SHP77 (cell line): ENCODE measurements around the gene PNPO.

Experiments
- DNase-seq, 2 experiments: peaks; one replicate each; lab custom pipeline; 2025; lab: John Stamatoyannopoulos, UW

Gene PNPO

DNA sequence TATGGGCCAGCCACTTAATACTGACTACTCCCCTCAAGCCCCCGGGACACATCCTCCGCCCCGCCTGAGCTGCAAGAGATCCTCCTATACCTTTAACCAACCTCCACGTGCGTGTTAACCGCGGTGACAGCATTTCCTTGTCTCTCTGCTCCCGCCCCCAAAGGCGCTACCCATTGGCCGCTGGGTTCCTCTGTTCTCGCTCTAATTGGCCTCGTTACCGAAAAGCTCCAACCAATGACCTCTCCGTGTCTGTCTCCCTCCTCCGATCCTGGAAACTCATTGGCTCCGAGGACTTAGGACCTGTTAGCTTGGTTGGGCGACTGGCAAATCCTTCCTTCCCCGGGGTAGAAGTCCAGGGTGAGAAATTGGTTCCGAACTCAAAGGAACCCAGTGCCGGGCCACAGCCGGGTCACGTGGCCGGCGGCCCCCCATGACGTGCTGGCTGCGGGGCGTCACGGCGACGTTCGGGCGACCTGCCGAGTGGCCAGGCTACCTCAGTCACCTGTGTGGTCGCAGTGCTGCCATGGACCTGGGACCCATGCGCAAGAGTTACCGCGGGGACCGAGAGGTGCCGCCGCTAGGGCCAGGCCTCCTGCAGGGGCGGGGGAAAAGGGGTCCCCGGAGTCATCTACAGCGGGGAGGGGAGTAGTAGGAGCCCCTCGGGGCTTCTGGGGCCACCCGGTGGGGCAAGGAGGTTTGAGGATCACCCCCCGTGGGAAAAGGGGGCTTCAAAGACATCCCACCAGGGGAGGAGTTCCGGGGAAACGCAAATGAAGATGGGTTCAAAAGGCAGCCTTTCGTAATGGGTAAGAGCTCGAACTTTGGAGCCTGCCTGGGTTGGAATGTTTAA is at the start of gene PNPO:
Gene PNPO (plus strand): TSS at position 326 of the 850 bp plus-strand sequence. CDS start 105 bp downstream, at position 431.
- DNase-seq: peak; percentile 99 to 100

DNA sequence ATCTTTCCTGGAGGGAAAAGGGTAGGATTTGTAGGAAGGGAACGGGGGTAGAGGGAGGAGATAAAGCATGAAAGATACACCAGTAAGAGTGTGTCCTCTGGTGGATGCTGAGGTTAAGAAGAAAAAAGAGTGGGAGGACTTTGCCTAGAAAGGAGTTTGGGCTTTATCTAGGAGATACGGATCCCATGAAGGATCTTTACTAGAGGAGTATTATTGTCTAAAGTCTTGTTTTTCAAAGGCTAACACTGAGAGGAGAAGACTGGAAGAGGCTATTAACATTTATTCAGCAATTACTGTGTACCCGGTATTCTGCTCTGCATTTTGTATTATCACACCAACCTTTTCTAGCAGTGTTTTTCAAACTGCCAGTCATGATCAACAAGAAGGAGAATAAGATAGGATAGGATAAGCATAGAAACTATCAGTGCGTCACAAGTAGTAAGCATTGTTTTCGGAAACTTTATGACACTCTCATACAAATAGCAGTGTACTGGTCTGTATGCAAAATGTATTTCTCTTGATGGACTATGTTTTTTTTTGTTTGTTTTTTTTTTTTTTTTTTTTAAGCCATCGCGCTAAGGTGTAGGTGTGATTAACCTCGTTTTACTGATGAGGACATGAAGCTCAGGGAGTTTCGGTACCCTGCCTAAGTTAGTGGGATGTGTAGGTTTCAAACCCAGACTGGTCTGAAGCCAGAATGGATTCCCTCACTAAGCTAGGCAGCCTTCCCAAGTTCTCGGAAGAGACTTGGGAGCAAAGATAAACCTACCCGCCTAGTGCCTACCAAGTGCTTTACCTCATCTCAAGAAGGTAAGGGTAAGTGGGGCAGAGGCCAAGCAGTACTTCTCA is 46.6 kb upstream of the PNPO start:
- DNase-seq: no peak

GRCh38 chr17:47895347-47895855 is 46.0 kb upstream of the PNPO start:
- peak in 1 of 2 experiments; percentile 45 for DNase-seq

DNA sequence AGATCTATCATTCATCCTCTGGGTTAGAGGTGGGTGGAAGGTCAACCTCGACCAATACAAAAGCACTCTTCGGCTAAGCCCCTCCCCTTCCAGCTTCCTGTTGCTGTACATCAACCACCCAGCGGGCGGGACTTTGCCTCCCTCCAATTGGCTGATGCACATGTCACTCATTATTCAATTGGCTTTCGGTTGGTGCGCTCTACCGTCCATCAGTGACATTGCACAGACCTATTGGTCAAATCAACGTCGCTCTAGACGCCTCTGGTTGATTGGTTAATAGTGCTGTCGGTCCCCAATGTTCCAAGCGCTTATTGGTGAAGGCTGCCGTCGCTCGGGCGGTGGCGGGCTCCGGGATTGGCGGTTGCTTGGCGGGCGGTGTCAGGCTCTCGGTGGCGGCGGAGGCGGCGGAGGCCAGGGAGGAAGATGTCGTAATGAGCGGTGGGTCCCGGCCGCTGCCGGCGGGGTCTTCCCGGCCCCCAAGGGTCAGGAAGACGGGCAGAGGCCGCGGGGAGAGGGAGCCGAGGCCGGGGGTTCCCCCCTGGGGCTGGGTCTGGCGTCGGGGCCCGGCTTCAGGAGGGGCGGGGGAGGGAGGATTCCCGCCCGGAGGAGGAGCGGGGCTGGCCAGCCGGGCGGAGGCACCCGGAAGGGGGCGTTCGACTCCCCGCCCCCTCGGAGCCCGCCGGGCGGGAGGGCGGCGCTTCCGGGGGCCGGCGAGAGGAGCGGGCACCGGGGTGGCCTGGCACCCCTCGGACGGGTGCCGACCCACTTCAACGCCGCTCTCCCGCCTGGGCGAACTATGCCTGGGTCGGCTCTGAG is 45.3 kb upstream of the PNPO start, which contains the start of gene SP2:
Gene SP2 (plus strand): TSS at position 381 of the 816 bp plus-strand sequence. CDS start 51 bp downstream, at position 432.
- peak; percentile 100 for DNase-seq

DNA sequence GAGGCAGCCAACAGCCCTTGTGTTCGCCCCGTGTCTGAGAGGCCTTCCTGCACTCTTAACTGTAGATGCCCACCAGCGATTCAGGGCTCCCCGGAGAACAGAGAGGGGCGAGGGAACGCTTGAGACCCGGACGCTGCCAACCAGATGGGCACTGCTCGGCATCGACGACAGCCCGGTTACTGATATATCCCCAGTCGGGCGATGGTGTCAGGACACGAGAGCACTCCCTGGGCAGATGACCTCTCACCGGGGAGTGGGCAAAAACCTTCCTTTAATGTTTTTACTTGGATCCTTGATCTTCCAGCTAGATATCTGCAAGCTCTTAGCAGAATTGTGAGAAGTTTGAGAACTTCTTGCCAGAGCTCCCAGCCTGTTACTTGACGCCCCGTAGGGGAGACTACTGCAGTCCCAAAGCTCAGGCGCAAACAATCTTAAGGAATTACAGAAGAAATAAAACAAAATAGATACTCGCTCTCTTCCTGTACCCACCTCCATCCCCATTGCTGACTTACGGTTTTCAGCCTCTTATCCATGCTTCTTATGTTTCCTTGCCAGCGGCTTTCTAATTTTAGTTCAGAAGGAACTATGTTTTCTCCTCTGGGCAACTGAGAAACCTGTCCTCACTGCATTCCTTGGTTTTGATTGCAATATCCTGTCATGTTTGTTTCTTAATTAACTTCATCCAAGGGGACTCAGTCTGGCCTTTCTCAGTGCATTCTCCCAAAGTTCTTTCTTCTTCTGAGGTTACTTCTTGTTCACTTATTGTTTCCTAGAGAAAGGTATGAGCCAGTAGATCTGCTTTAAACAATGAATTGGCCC is 44.5 kb upstream of the PNPO start:
- peak in 1 of 2 experiments; percentile 62 for DNase-seq

DNA sequence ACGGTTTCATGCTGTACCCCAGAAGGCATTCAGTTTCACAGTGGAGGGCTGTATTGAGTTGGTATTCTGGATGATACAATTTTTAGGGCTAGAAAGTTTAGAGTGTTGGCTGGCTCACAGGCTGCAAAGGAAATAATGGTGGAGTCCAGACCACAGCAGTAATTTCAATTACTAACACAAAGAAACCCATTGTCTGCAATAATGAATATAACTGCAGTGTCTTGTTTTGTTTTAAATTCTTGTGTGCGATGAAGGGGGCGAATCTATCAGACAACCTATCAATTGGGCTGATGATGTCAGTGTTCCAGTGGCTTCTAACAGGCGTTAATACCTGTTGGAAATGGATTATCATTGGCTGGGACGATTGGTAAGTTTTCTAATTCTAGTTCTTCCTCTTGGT is 43.8 kb upstream of the PNPO start:
- no peak for DNase-seq

DNA sequence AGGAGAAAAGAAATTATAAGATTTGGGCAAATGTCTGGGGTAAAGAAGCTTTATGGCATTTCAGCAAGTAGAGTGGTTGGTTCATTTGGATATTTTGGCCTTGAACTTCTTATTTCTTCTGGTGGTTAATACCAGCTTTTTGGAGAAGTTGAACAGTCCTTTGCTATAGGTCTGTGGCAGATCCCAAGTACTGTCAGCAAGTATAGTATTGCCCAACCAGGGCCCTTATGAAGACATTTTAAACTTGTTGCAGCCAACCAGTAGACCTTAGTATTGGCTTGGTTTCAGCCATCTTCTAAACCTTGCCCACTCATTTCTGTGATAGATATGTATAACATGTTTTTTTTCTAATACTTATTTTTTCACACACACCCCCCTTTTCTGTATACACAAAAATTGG is 43.1 kb upstream of the PNPO start:
- DNase-seq: no peak

DNA sequence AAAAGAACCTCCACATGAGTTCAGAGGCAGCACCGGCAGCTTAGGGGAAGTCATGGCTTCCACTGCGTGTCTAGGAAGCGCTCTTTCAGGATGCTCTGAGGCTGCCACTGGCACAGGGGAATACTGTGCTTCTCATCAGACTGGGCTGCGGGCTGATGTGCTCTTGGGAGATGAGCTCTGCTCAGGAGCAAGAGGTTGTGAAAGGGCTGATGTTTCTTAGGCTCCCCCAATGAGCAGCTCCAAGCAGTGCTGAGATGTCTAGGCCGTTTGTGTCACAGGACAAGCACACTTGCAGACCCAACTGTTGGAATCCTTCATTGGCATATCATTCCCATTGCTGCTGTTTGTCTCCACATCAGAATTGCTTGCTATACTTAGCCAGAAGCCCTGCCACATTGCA is 41.7 kb upstream of the PNPO start:
- no peak for DNase-seq

DNA sequence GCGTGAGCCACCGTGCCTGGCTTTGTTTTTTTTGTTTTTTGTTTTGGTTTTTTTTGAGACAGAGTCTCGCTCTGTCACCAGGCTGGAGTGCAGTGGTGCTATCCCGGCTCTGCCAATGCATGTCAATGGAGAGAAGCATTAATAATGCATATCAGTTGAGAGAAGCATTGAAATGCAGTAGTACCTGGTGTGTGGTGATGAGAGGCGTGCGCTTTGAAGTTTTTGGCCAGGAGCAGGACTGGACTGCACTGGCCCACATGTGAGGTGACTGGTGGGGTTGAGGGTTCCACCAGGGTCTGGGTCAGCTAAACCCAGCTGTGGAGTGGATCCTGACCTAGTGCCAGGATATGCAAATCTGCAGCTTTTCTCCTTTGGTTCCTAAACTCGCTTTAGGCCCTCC is 39.9 kb upstream of the PNPO start:
- DNase-seq: no peak

DNA sequence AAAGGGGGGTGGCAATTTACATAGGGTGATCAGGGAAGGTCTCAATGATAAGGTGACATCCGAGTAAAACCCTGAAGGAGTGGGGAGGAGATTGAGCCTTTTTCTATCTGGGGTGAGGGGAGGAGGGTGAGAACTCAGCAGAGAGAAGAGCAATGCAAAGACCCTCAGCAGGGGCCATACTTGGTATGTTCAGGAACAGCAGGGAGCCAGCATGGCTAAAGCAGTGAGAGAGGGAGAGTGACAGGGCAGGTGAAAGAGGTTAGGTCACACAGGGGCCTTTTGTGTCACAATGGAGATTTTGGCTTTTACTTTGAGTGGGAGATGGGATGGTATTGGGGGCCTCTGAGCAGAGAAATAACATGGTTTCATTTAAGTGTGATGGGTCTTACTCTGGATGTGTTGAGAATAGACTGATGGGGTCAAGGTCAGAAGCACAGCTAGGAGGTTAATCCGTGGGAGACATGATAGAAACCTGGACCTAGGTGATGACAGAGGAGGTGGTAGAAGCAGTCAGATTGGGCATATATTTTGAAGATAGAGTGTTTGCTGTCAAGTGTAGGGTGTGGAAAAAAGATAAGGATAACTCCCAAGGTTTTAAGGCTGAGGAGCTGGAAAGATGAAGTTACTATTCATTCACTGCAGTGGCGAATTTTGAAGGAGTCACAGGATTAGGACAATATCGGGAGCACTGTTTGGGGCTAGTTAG is 39.2 kb upstream of the PNPO start:
- no peak for DNase-seq

GRCh38 chr17:47905221-47905733 is 36.1 kb upstream of the PNPO start:
- DNase-seq: no peak

GRCh38 chr17:47906443-47906842 is 34.9 kb upstream of the PNPO start:
- DNase-seq: no peak

DNA sequence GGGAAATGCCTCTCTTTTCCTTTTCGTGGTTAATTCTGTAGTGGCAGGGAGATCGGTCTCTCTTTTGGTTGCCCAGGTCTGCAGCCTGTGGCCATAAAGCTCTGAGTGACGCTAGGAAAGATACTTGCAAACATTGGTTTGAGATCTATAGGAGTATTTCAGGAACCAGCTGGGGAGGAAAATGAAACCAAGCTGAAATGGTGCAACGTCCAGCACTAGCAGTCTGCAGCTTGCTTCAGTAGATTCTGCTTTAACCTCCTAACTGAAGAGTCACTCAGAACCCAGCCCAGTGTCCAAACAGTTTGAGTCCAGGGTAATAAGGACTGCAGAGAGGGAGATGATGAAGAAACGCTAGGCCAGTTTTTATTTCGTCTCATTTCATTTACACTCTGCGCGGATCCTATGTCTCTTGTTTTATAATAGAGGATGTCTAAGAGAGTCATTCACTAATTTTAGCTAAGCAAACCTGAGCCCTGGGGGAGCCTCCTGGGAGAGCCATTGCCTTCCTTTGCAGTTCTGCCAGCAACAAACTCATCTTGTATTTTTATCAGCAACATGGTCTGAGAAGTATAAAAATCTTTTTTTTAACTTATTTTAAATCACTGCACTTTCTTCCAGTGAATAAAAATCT is 33.3 kb upstream of the PNPO start:
- DNase-seq: no peak

DNA sequence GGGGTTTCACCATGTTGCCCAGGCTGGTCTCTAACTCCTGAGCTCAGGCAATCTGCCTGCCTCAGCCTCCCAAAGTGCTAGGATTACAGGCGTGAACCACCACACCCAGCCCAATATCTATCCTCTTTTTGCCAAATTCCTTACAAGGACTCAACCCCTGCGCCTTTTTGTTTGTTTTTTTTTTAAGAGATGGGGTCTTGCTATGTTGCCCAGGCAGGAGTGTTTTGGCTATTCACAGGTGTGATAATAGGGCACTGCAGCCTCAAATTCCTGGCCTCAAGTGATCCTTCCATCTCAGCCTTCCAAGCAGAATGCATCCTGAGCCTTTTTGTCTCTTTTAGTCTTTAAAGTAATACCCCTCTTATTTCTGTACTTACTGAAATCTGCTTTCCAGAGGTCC is 28.3 kb upstream of the PNPO start:
- DNase-seq: no peak

DNA sequence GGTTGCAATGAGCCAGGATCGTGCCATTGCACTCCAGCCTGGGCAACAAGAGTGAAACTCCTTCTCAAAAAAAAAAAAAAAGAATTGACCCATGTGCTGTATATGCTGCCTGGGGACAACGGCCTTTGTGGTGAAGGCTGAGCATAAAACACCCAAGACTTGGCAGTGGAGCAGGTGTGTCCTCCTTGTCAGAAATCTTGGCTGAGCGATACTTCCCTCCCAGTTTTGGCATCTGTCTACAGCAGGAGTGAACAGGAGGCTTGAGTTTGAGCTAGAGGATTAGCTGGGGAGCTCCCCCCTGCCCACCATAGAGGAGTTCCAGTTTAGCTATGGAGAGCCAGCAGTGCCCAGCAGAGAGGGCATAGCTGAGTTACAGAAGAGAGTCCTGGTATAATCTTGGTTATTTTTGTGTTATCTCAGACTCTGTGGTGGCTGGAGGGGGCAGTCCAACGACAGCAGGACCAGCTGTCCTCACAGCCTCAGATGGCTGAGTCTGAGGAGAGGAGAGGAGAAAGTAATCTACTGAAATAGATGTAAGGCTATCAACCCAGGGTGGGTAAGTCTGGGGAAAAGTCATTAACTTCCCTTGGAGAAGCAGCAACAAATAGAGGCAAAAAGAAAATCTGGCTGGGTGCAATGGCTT is 26.9 kb upstream of the PNPO start:
- no peak for DNase-seq

GRCh38 chr17:47915776-47916398 is 25.5 kb upstream of the PNPO start:
- no peak for DNase-seq

GRCh38 chr17:47916489-47917208 is 24.7 kb upstream of the PNPO start:
- no peak for DNase-seq

DNA sequence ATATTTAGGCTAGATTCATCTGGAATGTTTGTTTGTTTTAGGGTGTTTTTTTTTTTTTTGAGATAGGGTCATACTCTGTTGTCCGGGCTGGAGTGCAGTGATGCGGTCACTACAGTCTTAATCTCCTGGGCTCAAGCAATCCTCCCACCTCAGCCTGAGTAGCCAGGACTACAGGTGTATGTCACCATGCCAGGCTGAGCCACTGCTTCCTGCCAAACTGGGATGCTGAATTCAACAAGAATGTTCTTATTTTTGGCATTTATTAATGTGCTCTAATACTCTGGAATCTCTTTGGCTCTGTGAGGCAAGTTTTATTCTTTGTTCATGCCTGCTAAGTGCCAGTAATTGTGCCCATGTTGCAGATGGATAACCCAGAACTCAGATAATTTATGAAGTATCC is 23.8 kb upstream of the PNPO start:
- no peak for DNase-seq
